DND-41 (cell line): ENCODE data around the gene OGFR.

ENCODE experiments used
- EZH2 ChIP-seq: IDR thresholded peaks from 3 replicates; pipeline ENCODE4 v1.6.1; 2012; ENCODE audit warnings: borderline replicate concordance, low read depth, mild to moderate bottlenecking, moderate library complexity, low read length, inconsistent platforms; ENCODE audit not compliant: severe bottlenecking
- TF ChIP-seq, protein P1 (sequence below): IDR thresholded peaks from 2 replicates; pipeline ENCODE4 v1.5.1; 2012; ENCODE audit warnings: borderline replicate concordance, low read length, moderate library complexity, mild to moderate bottlenecking; ENCODE audit not compliant: poor library complexity, severe bottlenecking; ENCODE audit errors: extremely low read depth

DNA sequence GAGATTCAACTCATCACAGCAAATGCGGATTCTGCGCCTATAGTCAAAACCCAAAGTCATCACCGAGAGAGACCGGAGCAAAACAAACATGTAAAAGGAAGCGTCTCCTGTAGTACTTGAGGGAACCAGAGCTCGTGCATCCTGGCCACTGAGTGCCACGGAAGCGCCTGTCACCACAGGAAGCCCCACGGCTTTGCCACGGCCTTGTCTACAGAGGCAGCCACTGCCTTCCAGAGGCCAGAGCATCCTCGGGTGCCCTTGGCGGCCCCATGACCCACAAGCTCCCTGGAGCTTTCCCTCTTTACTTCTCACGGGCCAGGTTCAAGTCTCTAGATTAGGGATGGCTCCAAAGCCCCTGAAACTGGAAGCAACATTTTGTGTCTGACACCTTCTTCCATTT is 49.5 kb downstream of the OGFR start:
- TF ChIP-seq, protein P1, sequence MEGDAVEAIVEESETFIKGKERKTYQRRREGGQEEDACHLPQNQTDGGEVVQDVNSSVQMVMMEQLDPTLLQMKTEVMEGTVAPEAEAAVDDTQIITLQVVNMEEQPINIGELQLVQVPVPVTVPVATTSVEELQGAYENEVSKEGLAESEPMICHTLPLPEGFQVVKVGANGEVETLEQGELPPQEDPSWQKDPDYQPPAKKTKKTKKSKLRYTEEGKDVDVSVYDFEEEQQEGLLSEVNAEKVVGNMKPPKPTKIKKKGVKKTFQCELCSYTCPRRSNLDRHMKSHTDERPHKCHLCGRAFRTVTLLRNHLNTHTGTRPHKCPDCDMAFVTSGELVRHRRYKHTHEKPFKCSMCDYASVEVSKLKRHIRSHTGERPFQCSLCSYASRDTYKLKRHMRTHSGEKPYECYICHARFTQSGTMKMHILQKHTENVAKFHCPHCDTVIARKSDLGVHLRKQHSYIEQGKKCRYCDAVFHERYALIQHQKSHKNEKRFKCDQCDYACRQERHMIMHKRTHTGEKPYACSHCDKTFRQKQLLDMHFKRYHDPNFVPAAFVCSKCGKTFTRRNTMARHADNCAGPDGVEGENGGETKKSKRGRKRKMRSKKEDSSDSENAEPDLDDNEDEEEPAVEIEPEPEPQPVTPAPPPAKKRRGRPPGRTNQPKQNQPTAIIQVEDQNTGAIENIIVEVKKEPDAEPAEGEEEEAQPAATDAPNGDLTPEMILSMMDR = no peak
- no peak for TF ChIP-seq EZH2
